ENCODE data around the gene FOXN1.
A peak's percentile ranks its signal among the peaks of the same experiment; 100 is the strongest.

The FOXN1 gene

GRCh38 chr17:28549236-28550132, 43.3 kb downstream of the FOXN1 start:
- H3K27ac ChIP-seq, result no peak overlapping the region
- H3K4me3 ChIP-seq, result no peak overlapping the region
- no peak for DNase-seq (ENCODE audit: low read depth, low spot score)
- TF ChIP-seq POLR2AphosphoS5 (IDR thresholded peaks at IDR 0.05; ENCODE audit: borderline replicate concordance, low read depth, low read length), result no peak
- TF ChIP-seq EZH2 (IDR thresholded peaks at IDR 0.05), result no peak
- TF ChIP-seq FOXP2 (optimal IDR thresholded peaks at IDR 0.05; ENCODE audit: control extremely low read depth, extremely low read length, insufficient read depth), result no peak
- H3K9me3 ChIP-seq (ENCODE audit: low read depth, low read length), result no peaks in the 10 kb centered on the region
- peaks cover 5% of the 10 kb centered on the region; the same call in 1 of the 2 replicates for H3K36me3 ChIP-seq (ENCODE audit: insufficient read depth, low read length)
- no peak overlapping the region for H3K9ac ChIP-seq (ENCODE audit: insufficient read length)

GRCh38 chr17:28550858-28551257, 44.7 kb downstream of the FOXN1 start:
- TF ChIP-seq POLR2AphosphoS5 (IDR thresholded peaks at IDR 0.05; ENCODE audit: borderline replicate concordance, low read depth, low read length) (no peak), EZH2 (IDR thresholded peaks at IDR 0.05) (no peak), FOXP2 (optimal IDR thresholded peaks at IDR 0.05; ENCODE audit: control extremely low read depth, extremely low read length, insufficient read depth) (no peak)
- Histone ChIP-seq H3K27ac (no peak overlapping the region), H3K9ac (ENCODE audit: insufficient read length) (no peak overlapping the region), H3K9me3 (ENCODE audit: low read depth, low read length) (no peaks in the 10 kb centered on the region), H3K36me3 (ENCODE audit: insufficient read depth, low read length) (peaks cover 5% of the 10 kb centered on the region; the same call in 1 of the 2 replicates), H3K4me3 (no peak overlapping the region)
- no peak for DNase-seq (ENCODE audit: low read depth, low spot score)

GRCh38 chr17:28551421-28552175, 45.5 kb downstream of the FOXN1 start:
- Histone ChIP-seq H3K27ac (no peak overlapping the region), H3K36me3 (ENCODE audit: insufficient read depth, low read length) (peaks cover 10% of the 10 kb centered on the region; the same call in 1 of the 2 replicates), H3K4me3 (peak overlapping the region; percentile 93), H3K9ac (ENCODE audit: insufficient read length) (peak overlapping the region; percentile 77), H3K9me3 (ENCODE audit: low read depth, low read length) (no peaks in the 10 kb centered on the region)
- TF ChIP-seq EZH2 (IDR thresholded peaks at IDR 0.05) (no peak), FOXP2 (optimal IDR thresholded peaks at IDR 0.05; ENCODE audit: control extremely low read depth, extremely low read length, insufficient read depth) (no peak), POLR2AphosphoS5 (IDR thresholded peaks at IDR 0.05; ENCODE audit: borderline replicate concordance, low read depth, low read length) (no peak)
- DNase-seq (ENCODE audit: low read depth, low spot score), result no peak

GRCh38 chr17:28552176-28552999, 46.2 kb downstream of the FOXN1 start, which contains the start of gene UNC119:
Gene UNC119 (minus strand): TSS chr17:28552624. CDS start chr17:28552557, 67 bp downstream.
- H3K9ac ChIP-seq (ENCODE audit: insufficient read length), result peak within 1 kb of the TSS; percentile 77
- H3K9me3 ChIP-seq (ENCODE audit: low read depth, low read length), result no peaks in the 10 kb centered on the region
- H3K4me3 ChIP-seq, result peak within 1 kb of the TSS; percentile 93
- no peak for TF ChIP-seq EZH2 (IDR thresholded peaks at IDR 0.05)
- TF ChIP-seq POLR2AphosphoS5 (IDR thresholded peaks at IDR 0.05; ENCODE audit: borderline replicate concordance, low read depth, low read length), result peak; percentile 65; the same call in 1 of the 2 replicates
- no peak for TF ChIP-seq FOXP2 (optimal IDR thresholded peaks at IDR 0.05; ENCODE audit: control extremely low read depth, extremely low read length, insufficient read depth)
- no peak for DNase-seq (ENCODE audit: low read depth, low spot score)
- peaks cover 17% of the 10 kb centered on the region; the same call in 1 of the 2 replicates for H3K36me3 ChIP-seq (ENCODE audit: insufficient read depth, low read length)
- no peak within 1 kb of the TSS for H3K27ac ChIP-seq

GRCh38 chr17:28553000-28553505, 46.9 kb downstream of the FOXN1 start:
- TF ChIP-seq EZH2 (IDR thresholded peaks at IDR 0.05) (no peak), POLR2AphosphoS5 (IDR thresholded peaks at IDR 0.05; ENCODE audit: borderline replicate concordance, low read depth, low read length) (no peak), FOXP2 (optimal IDR thresholded peaks at IDR 0.05; ENCODE audit: control extremely low read depth, extremely low read length, insufficient read depth) (no peak)
- no peak overlapping the region for H3K27ac ChIP-seq
- peaks cover 17% of the 10 kb centered on the region; the same call in 1 of the 2 replicates for H3K36me3 ChIP-seq (ENCODE audit: insufficient read depth, low read length)
- no peak for DNase-seq (ENCODE audit: low read depth, low spot score)
- no peak overlapping the region for H3K9ac ChIP-seq (ENCODE audit: insufficient read length)
- H3K4me3 ChIP-seq, result peak overlapping the region; percentile 93
- H3K9me3 ChIP-seq (ENCODE audit: low read depth, low read length), result no peaks in the 10 kb centered on the region

- H3K9me3 ChIP-seq (ENCODE audit: low read depth, low read length), result no peaks in the 10 kb centered on the region
- peaks cover 21% of the 10 kb centered on the region; the same call in 1 of the 2 replicates for H3K36me3 ChIP-seq (ENCODE audit: insufficient read depth, low read length)
- H3K27ac ChIP-seq, result no peak overlapping the region
- no peak for DNase-seq (ENCODE audit: low read depth, low spot score)
- no peak overlapping the region for H3K4me3 ChIP-seq
- H3K9ac ChIP-seq (ENCODE audit: insufficient read length), result no peak overlapping the region
- TF ChIP-seq EZH2 (IDR thresholded peaks at IDR 0.05), result no peak
- TF ChIP-seq POLR2AphosphoS5 (IDR thresholded peaks at IDR 0.05; ENCODE audit: borderline replicate concordance, low read depth, low read length), result no peak
- TF ChIP-seq FOXP2 (optimal IDR thresholded peaks at IDR 0.05; ENCODE audit: control extremely low read depth, extremely low read length, insufficient read depth), result no peak
Observed at GRCh38 chr17:28554565-28554964, 48.4 kb downstream of the FOXN1 start.

- no peak for DNase-seq (ENCODE audit: low read depth, low spot score)
- no peak for TF ChIP-seq EZH2 (IDR thresholded peaks at IDR 0.05)
- no peak for TF ChIP-seq POLR2AphosphoS5 (IDR thresholded peaks at IDR 0.05; ENCODE audit: borderline replicate concordance, low read depth, low read length)
- no peak for TF ChIP-seq FOXP2 (optimal IDR thresholded peaks at IDR 0.05; ENCODE audit: control extremely low read depth, extremely low read length, insufficient read depth)
- H3K9ac ChIP-seq (ENCODE audit: insufficient read length), result no peak overlapping the region
Observed at GRCh38 chr17:28555022-28555421, 48.9 kb downstream of the FOXN1 start.

More at GRCh38 chr17:28555022-28555421, 48.9 kb downstream of the FOXN1 start:
- Histone ChIP-seq H3K36me3 (ENCODE audit: insufficient read depth, low read length) (peaks cover 21% of the 10 kb centered on the region; the same call in 1 of the 2 replicates), H3K4me3 (no peak overlapping the region), H3K9me3 (ENCODE audit: low read depth, low read length) (no peaks in the 10 kb centered on the region), H3K27ac (no peak overlapping the region)

Data from SK-N-MC (cell line).